Mesothelial cell of epicardium (in vitro differentiated cells): ENCODE results near the gene ELAVL3. TPM values are rescaled to one million over a fixed set of nuclear protein-coding genes. Genes with fewer than 3 reads are reported as not detected.

Experiments used
- DNase-seq, 2 experiments: peaks; one replicate each; pipeline ENCODE4 v3.0.0; 2021; ENCODE audit warnings: low spot score in 2 of 2; ENCODE audit not compliant: unreplicated experiment in 2 of 2
- H3K27ac Mint-ChIP-seq: 2 replicates; pipeline ENCODE4 v1.8.0; 2021; ENCODE audit warnings: mixed read lengths
- H3K27me3 Mint-ChIP-seq: 2 replicates; pipeline ENCODE4 v1.8.0; 2021; ENCODE audit warnings: low read depth, mixed read lengths
- H3K36me3 Mint-ChIP-seq: 2 replicates; pipeline ENCODE4 v1.8.0; 2021; ENCODE audit warnings: mixed read lengths
- H3K4me1 Mint-ChIP-seq: 2 replicates; pipeline ENCODE4 v1.8.0; 2021; ENCODE audit warnings: mixed read lengths
- H3K4me3 Mint-ChIP-seq: 2 replicates; pipeline ENCODE4 v1.8.0; 2021; ENCODE audit warnings: mild to moderate bottlenecking, moderate library complexity, mixed read lengths
- H3K9me3 Mint-ChIP-seq: 2 replicates; pipeline ENCODE4 v1.8.0; 2021; ENCODE audit warnings: mixed read lengths
- total RNA-seq: library from RNA; stranded (reverse); gene quantifications from 3 replicates; pipeline ENCODE4 v1.2.1, GENCODE V29; 2021
- TF ChIP-seq, protein P1 (sequence below): fragments of 200-600 bp; sonication (generic); IDR thresholded peaks from one replicate; pipeline ENCODE4 v1.5.0; 2021; ENCODE audit warnings: antibody characterized with exemption; ENCODE audit not compliant: unreplicated experiment

Gene ELAVL3
- total RNA-seq, 1 donor from 2014 or later: 0.07 TPM

- Mint-ChIP-seq H3K9me3 (no peaks in the 10 kb centered on the region), H3K36me3 (peaks cover 2% of the 10 kb centered on the region), H3K27ac (peak overlapping the region; percentile 97), H3K27me3 (no peaks in the 10 kb centered on the region), H3K4me1 (peaks cover 14% of the 10 kb centered on the region), H3K4me3 (peak overlapping the region; percentile 80)
- TF ChIP-seq, protein P1, sequence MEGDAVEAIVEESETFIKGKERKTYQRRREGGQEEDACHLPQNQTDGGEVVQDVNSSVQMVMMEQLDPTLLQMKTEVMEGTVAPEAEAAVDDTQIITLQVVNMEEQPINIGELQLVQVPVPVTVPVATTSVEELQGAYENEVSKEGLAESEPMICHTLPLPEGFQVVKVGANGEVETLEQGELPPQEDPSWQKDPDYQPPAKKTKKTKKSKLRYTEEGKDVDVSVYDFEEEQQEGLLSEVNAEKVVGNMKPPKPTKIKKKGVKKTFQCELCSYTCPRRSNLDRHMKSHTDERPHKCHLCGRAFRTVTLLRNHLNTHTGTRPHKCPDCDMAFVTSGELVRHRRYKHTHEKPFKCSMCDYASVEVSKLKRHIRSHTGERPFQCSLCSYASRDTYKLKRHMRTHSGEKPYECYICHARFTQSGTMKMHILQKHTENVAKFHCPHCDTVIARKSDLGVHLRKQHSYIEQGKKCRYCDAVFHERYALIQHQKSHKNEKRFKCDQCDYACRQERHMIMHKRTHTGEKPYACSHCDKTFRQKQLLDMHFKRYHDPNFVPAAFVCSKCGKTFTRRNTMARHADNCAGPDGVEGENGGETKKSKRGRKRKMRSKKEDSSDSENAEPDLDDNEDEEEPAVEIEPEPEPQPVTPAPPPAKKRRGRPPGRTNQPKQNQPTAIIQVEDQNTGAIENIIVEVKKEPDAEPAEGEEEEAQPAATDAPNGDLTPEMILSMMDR: no peak
- DNase-seq: peak; percentile 89 to 94
Observed at GRCh38 chr19:11505032-11505503, 24.2 kb upstream of the ELAVL3 start.

DNA sequence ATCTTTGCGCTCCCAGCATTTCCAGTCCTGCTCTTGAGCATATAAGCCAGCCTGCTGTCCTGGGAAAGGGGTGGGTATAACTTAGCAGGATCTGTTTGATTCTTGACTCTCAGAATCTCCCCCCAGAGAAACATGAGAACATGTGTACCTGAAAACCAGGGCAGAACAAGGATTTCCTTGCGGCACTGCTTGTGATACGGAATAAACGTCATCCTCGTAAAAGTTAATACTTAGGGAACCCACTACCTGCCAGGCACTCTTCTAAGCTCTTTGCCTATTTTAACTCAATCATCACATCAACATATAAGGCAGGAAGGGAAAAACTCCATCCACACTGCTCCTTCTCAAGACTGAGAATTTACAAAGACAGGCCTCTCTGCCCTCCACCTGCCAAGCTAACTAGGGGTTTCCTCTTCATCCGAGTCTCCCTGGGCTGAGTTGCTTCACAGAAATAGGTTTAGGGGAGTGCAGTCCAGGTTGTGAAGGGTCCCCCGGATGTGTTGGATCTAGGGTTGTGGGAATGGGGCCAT is 23.7 kb upstream of the ELAVL3 start:
- Mint-ChIP-seq H3K4me3 (peak overlapping the region; percentile 80), H3K27ac (peak overlapping the region; percentile 97), H3K27me3 (no peaks in the 10 kb centered on the region), H3K4me1 (peaks cover 14% of the 10 kb centered on the region), H3K36me3 (peaks cover 5% of the 10 kb centered on the region), H3K9me3 (no peaks in the 10 kb centered on the region)
- DNase-seq: no peak
- TF ChIP-seq, protein P1: no peak

DNA sequence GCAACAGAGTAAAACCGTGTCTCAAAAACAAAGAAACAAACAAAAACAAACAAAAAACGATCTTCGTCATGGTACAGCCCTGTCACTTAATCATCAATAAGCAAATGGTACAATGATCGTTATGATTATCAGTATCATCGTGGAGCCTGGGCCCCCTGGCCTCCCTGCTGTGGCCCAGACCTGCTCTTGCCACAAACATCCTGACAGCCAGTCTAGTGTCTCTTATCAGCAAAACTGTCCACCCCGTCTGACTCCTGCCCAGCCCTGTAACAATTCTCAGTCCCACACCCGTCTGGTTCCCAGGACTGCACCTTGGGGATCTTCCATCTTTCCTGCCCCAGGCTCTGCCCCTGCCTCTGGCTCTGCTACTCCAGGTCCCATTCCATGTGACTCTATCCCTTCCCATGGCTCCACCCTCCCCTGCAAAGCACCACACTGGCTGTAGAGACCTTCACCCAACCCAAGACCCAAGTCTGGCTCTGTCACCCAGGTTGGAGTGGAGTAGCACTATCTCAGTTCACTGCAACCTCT is 19.1 kb upstream of the ELAVL3 start:
- peaks cover 7% of the 10 kb centered on the region for H3K4me1 Mint-ChIP-seq
- H3K4me3 Mint-ChIP-seq: no peak overlapping the region
- no peak for DNase-seq
- H3K27ac Mint-ChIP-seq: no peak overlapping the region
- TF ChIP-seq, protein P1: no peak
- peaks cover 13% of the 10 kb centered on the region for H3K36me3 Mint-ChIP-seq
- H3K27me3 Mint-ChIP-seq: no peaks in the 10 kb centered on the region
- H3K9me3 Mint-ChIP-seq: no peaks in the 10 kb centered on the region

DNA sequence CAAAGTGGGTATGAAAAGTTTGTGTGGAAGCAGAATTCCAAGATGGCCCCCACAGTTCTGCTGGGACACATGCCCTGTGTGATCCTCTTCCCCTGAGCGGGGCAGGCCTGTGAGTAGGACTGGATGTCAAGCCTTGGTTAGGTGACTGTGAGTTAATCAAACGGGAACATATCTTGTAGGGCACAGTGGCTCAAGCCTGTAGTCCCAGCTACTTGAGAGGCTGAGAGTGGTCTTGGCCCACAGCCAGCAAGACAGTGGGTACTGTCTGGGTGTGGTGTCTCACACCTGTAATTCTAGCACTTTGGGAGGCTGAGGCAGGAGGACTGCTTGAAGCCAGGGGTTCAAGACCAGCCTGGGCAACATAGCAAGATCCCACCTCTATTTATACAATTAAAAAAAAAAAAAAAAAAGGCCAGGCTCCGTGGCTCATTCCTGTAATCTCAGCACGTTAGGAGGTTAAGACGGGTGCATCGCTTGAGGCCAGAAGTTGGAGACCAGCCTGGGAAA is 18.4 kb upstream of the ELAVL3 start:
- no peaks in the 10 kb centered on the region for H3K27me3 Mint-ChIP-seq
- DNase-seq: no peak
- no peak overlapping the region for H3K4me3 Mint-ChIP-seq
- H3K4me1 Mint-ChIP-seq: peaks cover under 1% of the 10 kb centered on the region
- H3K9me3 Mint-ChIP-seq: no peaks in the 10 kb centered on the region
- peaks cover 13% of the 10 kb centered on the region for H3K36me3 Mint-ChIP-seq
- TF ChIP-seq, protein P1: no peak
- H3K27ac Mint-ChIP-seq: no peak overlapping the region

GRCh38 chr19:11496391-11497163 is 15.7 kb upstream of the ELAVL3 start:
- Mint-ChIP-seq H3K36me3 (peaks cover 18% of the 10 kb centered on the region), H3K27me3 (no peaks in the 10 kb centered on the region), H3K4me1 (no peaks in the 10 kb centered on the region), H3K9me3 (no peaks in the 10 kb centered on the region), H3K4me3 (no peak overlapping the region), H3K27ac (no peak overlapping the region)
- peak in 1 of 2 experiments; percentile 67 for DNase-seq
- TF ChIP-seq, protein P1: peak; percentile 63
